Esophagus squamous epithelium (tissue), 5 donors: ENCODE results near the gene DCDC2B. TPM values are rescaled to one million over a fixed set of nuclear protein-coding genes. Genes with fewer than 3 reads are reported as not detected.
A peak's percentile ranks its signal among the peaks of the same experiment; 100 is the strongest.

Experiments
- DNase-seq: peaks from one replicate; lab custom pipeline; 2025; lab: John Stamatoyannopoulos, UW
- H3K27ac ChIP-seq, 4 donors: fragments of 200-600 bp; sonication (generic); one replicate each; pipeline ENCODE4 v1.5.1; 2016 to 2019; ENCODE audit warnings: mild to moderate bottlenecking in 1 of 4
- H3K27me3 ChIP-seq, 4 donors: fragments of 200-600 bp; sonication (generic); 1 replicate in 3 of 4; 2 replicates in 1 of 4; pipeline versions ENCODE4 v1.5.1 to v1.6.0; 2017 to 2021; ENCODE audit warnings: antibody characterized with exemption in 1 of 4
- H3K36me3 ChIP-seq, 3 donors: fragments of 200-600 bp; sonication (generic); one replicate each; pipeline ENCODE4 v1.5.1; 2016 to 2019
- H3K4me1 ChIP-seq, 3 donors: fragments of 200-600 bp; sonication (generic); one replicate each; pipeline ENCODE4 v1.5.1; 2017 to 2019
- H3K4me3 ChIP-seq, 4 donors: fragments of 200-600 bp; sonication (generic); 1 replicate in 3 of 4; 2 replicates in 1 of 4; pipeline ENCODE4 v1.5.1; 2016 to 2019; ENCODE audit warnings: mild to moderate bottlenecking in 2 of 4, moderate library complexity in 1 of 4
- H3K9me3 ChIP-seq, 3 donors: fragments of 200-600 bp; sonication (generic); one replicate each; pipeline ENCODE4 v1.5.1; 2016 to 2019
- POLR2A ChIP-seq, 4 donors: fragments of 450-650 bp; IDR thresholded peaks; one replicate each; pipeline ENCODE4 v1.6.1; 2017; ENCODE audit warnings: antibody characterized with exemption in 4 of 4, mild to moderate bottlenecking in 4 of 4, moderate library complexity in 3 of 4
- WGBS, 2 donors: methylation state at CpG; one replicate each; pipeline ENCODE4 v1.1.5; 2018; 5-methylcytosine and 5-hydroxymethylcytosine counted together
- intact Hi-C: fragments of 100-400 bp; cut with DNase I; formaldehyde crosslinking; loops from one replicate; pipeline ENCODE4 v1.15.0; 2022
- total RNA-seq, 4 donors: library from RNA; depleted of rRNA; stranded (reverse); fragments of >200 nt; gene quantifications; one replicate each; pipeline ENCODE4 v1.1.0, GENCODE V29; 2016
- TF ChIP-seq, protein P1 (sequence below), 6 experiments: fragments of 450-650 bp in 4 of 6; fragments of 200-600 bp in 2 of 6; sonication (generic) in 2 of 6; IDR thresholded peaks; one replicate each; pipeline ENCODE4 v1.5.1; 2016 to 2019; ENCODE audit warnings: antibody characterized with exemption in 6 of 6, mild to moderate bottlenecking in 4 of 6, moderate library complexity in 4 of 6
- donor health status: DM: yes; HTN: yes; CAD: no.

Gene DCDC2B
- total RNA-seq, 4 donors from 2014 or later, result not detected

DNA sequence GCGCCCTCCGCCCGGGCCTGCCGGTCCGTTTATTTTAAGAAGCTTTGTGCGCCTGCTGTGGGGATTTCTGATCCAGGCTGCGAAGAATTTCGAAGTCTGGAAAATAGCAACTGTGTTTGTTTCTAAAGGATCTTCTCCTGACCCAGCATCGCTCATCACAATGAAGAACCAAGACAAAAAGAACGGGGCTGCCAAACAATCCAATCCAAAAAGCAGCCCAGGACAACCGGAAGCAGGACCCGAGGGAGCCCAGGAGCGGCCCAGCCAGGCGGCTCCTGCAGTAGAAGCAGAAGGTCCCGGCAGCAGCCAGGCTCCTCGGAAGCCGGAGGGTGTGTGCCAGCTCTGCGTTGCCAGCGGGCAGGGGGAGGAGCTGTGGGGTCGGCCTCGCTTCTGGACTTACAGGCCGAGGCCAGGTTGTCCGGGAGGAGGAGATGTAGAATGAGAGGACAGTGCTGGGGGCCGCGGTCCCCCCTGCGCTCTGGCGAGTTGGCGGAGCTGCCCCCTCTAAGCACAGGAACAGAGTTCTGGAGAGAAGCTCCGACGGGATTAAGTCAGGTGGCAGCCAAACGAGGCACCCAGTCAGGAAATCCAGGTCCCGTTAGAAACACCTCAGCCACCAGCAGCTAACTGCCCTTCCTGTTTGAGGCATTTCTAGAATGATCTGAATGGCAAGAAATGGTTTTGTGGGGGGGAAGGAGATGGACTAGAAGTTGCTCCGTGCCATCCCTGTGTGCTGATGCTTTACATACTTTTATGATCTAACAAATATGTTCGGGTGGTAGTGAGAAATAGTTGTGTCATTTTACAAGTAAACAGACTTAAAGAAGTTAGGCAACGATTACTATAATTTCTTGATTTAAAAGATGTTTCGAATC is 28.5 kb upstream of the DCDC2B start:
- no peaks in the 10 kb centered on the region for H3K27me3 ChIP-seq
- H3K4me1 ChIP-seq, result peaks cover 16 to 61% (median 46%) of the 10 kb centered on the region in 3 donors
- intact Hi-C loops, result no loop called here
- H3K36me3 ChIP-seq, result peaks cover 5 to 42% (median 9%) of the 10 kb centered on the region in 3 donors
- peak overlapping the region; percentile 87 to 98 (median 96) for H3K27ac ChIP-seq
- DNase-seq, result no peak
- WGBS, 2 donors, result 7% methylated on average over 14 to 15 of the region's 36 CpGs
- H3K4me3 ChIP-seq, result peak overlapping the region; percentile 45 to 81 (median 70)
- TF ChIP-seq POLR2A (IDR thresholded peaks at IDR 0.05), result no peak
- TF ChIP-seq, protein P1, sequence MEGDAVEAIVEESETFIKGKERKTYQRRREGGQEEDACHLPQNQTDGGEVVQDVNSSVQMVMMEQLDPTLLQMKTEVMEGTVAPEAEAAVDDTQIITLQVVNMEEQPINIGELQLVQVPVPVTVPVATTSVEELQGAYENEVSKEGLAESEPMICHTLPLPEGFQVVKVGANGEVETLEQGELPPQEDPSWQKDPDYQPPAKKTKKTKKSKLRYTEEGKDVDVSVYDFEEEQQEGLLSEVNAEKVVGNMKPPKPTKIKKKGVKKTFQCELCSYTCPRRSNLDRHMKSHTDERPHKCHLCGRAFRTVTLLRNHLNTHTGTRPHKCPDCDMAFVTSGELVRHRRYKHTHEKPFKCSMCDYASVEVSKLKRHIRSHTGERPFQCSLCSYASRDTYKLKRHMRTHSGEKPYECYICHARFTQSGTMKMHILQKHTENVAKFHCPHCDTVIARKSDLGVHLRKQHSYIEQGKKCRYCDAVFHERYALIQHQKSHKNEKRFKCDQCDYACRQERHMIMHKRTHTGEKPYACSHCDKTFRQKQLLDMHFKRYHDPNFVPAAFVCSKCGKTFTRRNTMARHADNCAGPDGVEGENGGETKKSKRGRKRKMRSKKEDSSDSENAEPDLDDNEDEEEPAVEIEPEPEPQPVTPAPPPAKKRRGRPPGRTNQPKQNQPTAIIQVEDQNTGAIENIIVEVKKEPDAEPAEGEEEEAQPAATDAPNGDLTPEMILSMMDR (IDR thresholded peaks at IDR 0.05), result no peak
- H3K9me3 ChIP-seq, result no peaks in the 10 kb centered on the region

DNA sequence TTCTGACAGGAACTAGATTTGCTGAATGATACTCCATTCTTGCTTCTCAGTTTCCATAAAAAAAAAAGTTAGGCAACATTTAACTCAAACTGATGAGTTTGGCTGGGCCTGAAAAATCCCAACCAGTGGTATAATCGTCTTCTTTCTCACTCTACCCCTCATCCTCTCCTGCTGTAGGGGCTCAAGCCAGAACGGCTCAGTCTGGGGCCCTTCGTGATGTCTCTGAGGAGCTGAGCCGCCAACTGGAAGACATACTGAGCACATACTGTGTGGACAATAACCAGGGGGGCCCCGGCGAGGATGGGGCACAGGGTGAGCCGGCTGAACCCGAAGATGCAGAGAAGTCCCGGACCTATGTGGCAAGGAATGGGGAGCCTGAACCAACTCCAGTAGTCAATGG is 27.8 kb upstream of the DCDC2B start:
- peak overlapping the region in 3 of 4 donors; percentile 66 to 81 (median 73) for H3K4me3 ChIP-seq
- no peaks in the 10 kb centered on the region for H3K27me3 ChIP-seq
- H3K36me3 ChIP-seq, result peaks cover 6 to 48% (median 9%) of the 10 kb centered on the region in 3 donors
- peak overlapping the region; percentile 7 to 97 (median 92) for H3K27ac ChIP-seq
- peaks cover 16 to 66% (median 46%) of the 10 kb centered on the region in 3 donors for H3K4me1 ChIP-seq
- intact Hi-C loops, result no loop called here
- H3K9me3 ChIP-seq, result no peaks in the 10 kb centered on the region
- no peak for TF ChIP-seq POLR2A (IDR thresholded peaks at IDR 0.05)
- TF ChIP-seq, protein P1 (IDR thresholded peaks at IDR 0.05), result no peak
- DNase-seq, result no peak
- 52 to 70% methylated on average over 2 to 6 of the region's 9 CpGs for WGBS, 2 donors

DNA sequence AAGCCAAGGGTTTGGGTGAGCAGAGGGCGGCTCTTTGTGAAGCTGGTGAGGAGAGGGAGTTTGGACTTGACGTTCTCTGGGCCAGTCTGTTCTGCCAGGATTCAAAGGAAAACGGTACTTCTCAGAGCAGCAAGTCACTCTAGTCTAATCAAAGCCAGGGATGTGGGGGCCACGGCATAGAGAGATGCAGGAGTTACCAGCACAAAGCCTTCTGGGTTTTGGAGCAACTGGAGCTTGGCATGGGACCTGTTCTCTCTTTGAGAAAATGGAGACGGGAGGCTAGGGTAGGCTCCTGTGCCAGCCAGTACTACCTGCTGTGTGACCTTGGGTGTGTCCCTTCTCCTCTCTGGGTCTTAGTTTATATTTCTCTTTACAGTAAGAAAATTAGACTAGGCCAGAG is 27.3 kb upstream of the DCDC2B start:
- H3K27ac ChIP-seq, result peak overlapping the region; percentile 7 to 97 (median 92)
- WGBS, 2 donors, result 59 to 74% methylated on average over 4 to 5 of the region's 5 CpGs
- intact Hi-C loops, result no loop called here

DNA sequence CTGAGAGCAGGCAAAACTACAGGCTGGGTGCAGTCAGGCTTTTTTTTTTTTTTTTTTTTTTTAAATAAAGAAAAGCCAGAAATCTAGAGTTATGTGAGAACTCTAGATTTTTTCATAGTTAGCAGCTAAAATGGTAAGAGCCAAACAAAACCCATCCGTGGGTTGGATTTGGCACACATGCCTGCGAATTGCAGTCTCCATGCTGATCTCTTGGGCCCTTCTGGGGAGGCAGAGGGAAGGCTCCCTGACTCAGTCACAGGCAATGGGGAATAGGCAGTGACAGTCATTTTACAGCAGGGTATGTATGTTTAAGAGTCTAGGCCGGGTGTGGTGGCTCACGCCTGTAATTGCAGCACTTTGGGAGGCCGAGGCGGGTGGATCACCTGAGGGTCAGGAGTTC is 26.8 kb upstream of the DCDC2B start:
- no peaks in the 10 kb centered on the region for H3K27me3 ChIP-seq
- peaks cover 16 to 66% (median 46%) of the 10 kb centered on the region in 3 donors for H3K4me1 ChIP-seq
- no peak overlapping the region for H3K4me3 ChIP-seq
- DNase-seq, result no peak
- intact Hi-C loops, result no loop called here
- peak overlapping the region in 2 of 4 donors; percentile 96 to 97 for H3K27ac ChIP-seq
- peaks cover 9 to 58% (median 10%) of the 10 kb centered on the region in 3 donors for H3K36me3 ChIP-seq
- TF ChIP-seq, protein P1 (IDR thresholded peaks at IDR 0.05), result no peak
- no peak for TF ChIP-seq POLR2A (IDR thresholded peaks at IDR 0.05)
- H3K9me3 ChIP-seq, result no peaks in the 10 kb centered on the region
- 50 to 80% methylated on average over 1 to 6 of the region's 6 CpGs for WGBS, 2 donors

More for the DNA sequence above, 27.3 kb upstream of the DCDC2B start:
- no peak for TF ChIP-seq POLR2A (IDR thresholded peaks at IDR 0.05)
- TF ChIP-seq, protein P1 (IDR thresholded peaks at IDR 0.05), result no peak
- peak overlapping the region in 2 of 4 donors; percentile 66 to 81 for H3K4me3 ChIP-seq
- H3K4me1 ChIP-seq, result peaks cover 16 to 66% (median 46%) of the 10 kb centered on the region in 3 donors
- no peak for DNase-seq
- peaks cover 9 to 53% (median 10%) of the 10 kb centered on the region in 3 donors for H3K36me3 ChIP-seq
- H3K27me3 ChIP-seq, result no peaks in the 10 kb centered on the region
- no peaks in the 10 kb centered on the region for H3K9me3 ChIP-seq

DNA sequence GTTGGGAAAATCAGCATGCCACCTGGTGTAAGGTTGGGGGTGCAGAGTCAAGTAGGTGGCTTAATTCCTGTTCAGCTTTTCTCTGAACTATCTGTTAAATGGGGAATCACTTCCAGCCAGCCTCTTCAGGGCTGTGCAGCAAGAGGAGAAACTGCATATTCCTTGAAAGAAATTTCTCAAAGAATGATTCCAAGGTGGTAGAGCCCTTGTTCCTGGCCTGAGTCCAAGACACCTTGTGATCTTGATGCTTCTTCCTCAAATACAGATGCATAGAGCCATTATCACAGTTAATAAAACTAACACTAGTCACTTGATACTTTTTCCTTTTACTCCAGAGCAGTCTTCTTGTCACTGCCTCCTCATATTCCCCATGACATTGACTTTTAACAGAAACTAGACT is 24.2 kb upstream of the DCDC2B start:
- Histone ChIP-seq H3K9me3 (no peaks in the 10 kb centered on the region), H3K4me1 (peaks cover 11 to 55% (median 40%) of the 10 kb centered on the region in 3 donors), H3K27me3 (no peaks in the 10 kb centered on the region), H3K4me3 (no peak overlapping the region), H3K36me3 (peaks cover 30 to 84% (median 30%) of the 10 kb centered on the region in 3 donors), H3K27ac (no peak overlapping the region)
- intact Hi-C loops, result no loop called here
- DNase-seq, result no peak
- TF ChIP-seq, protein P1 (IDR thresholded peaks at IDR 0.05), result no peak
- no peak for TF ChIP-seq POLR2A (IDR thresholded peaks at IDR 0.05)
